ENCODE measurements around the gene ID2. TPM values are rescaled to one million over a fixed set of nuclear protein-coding genes. Genes with fewer than 3 reads are reported as not detected.
A peak's percentile ranks its signal among the peaks of the same experiment; 100 is the strongest.

ID2 gene
- total and polyA plus RNA-seq, 2 of the 13 experiments (the other 11 are each of a cell fraction or from before 2014, with no cell fraction given), result 214 to 719 TPM

- peak; percentile 72 for TF ChIP-seq ZNF770 (CRISPR knock-in tag; IDR thresholded peaks at IDR 0.05)
These were observed 23.6 kb upstream of the ID2 start (continued) for GRCh38 chr2:8658064-8658862.

GRCh38 chr2:8659092-8659734, 22.6 kb upstream of the ID2 start:
- ATAC-seq (peak; percentile 85), DNase-seq (ENCODE audit: low spot score) (peak; percentile 69), FAIRE-seq (peak; percentile 75)
- Histone ChIP-seq H4K20me1 (ENCODE audit: insufficient read depth, low read length) (no peaks in the 10 kb centered on the region), H3K9me3 (ENCODE audit: low read length) (no peaks in the 10 kb centered on the region), H3K9ac (ENCODE audit: insufficient read depth, low read depth, low read length) (0 out of 2 replicates have a peak overlapping the region, but pooled peaks have one; percentile 10), H3K27me3 (ENCODE audit: control insufficient read depth in 1 of 2, insufficient read depth in 2 of 2, low read length in 2 of 2) (no peaks in the 10 kb centered on the region), H3K27ac (ENCODE audit: extremely low read length, insufficient read depth, low read length) (peak overlapping the region; percentile 40), H3K4me1 (ENCODE audit: insufficient read depth, low read length) (peaks cover 87% of the 10 kb centered on the region), H3K4me2 (ENCODE audit: low read depth, low read length) (peak overlapping the region; percentile 61), H3K79me2 (ENCODE audit: insufficient read depth, low read length) (no peaks in the 10 kb centered on the region), H2AFZ (ENCODE audit: low read length) (no peak overlapping the region), H3K36me3 (replicated peaks in 1 of 2; ENCODE audit: control insufficient read depth in 1 of 2, insufficient read depth in 2 of 2, low read length in 2 of 2) (no peaks in the 10 kb centered on the region), H3K4me3 (replicated peaks in 1 of 3; ENCODE audit: insufficient read depth in 1 of 3, low read depth in 2 of 3, low read length in 3 of 3) (peak overlapping the region in 1 of 3 experiments; percentile 27; a peak in 1 of 6 replicates)
- in situ Hi-C loops (cut with HindIII; ENCODE audit: extremely low pct_ligation_motif_present, low pct_unique_long_range_greater_than_20kb), result no loop called here
- POLR2A ChIA-PET, result interaction anchor here (1.0 to 2.7 kb wide), 6 partner anchors 11 to 85 kb away, joined by 3 to 42 read pairs (median 4); partner anchors contain the start of gene ID2
- 3% methylated on average over 7 of the region's 10 CpGs for WGBS (ENCODE audit: low lambda C conversion rate)
- CTCF ChIA-PET (ENCODE audit: low intra/inter-chr PET ratio, low total read pairs), result no interaction called here
- intact Hi-C loops (cut with micrococcal nuclease; ENCODE audit: unreplicated experiment), result loop anchor here (1.0 kb wide), 1 partner anchor 85 kb away; no protein-coding TSS in a partner anchor
- BruUV-seq (replicated peaks), result no TSS peak
- TF ChIP-seq ZNF687 (CRISPR knock-in tag; IDR thresholded peaks at IDR 0.05) (peak; percentile 92), FOXC1 (CRISPR knock-in tag; IDR thresholded peaks at IDR 0.05; ENCODE audit: borderline replicate concordance) (0 out of 2 replicates have a peak, but pooled peaks have one; percentile 20), ZNF510 (CRISPR knock-in tag; IDR thresholded peaks at IDR 0.05; ENCODE audit: low read depth) (peak; percentile 80; the same call in 1 of the 2 replicates), MYC (CRISPR knock-in tag; IDR thresholded peaks at IDR 0.05; ENCODE audit: borderline replicate concordance) (peak; percentile 9; the same call in 1 of the 2 replicates), CEBPB (IDR thresholded peaks at IDR 0.05; ENCODE audit: borderline replicate concordance, low read depth, low read length) (peak; percentile 89), MED1 (CRISPR knock-in tag; IDR thresholded peaks at IDR 0.05) (0 out of 2 replicates have a peak, but pooled peaks have one; percentile 17), ZFX (CRISPR knock-in tag; IDR thresholded peaks at IDR 0.05; ENCODE audit: low read depth) (peak; percentile 93), KLF16 (CRISPR knock-in tag; IDR thresholded peaks at IDR 0.05) (0 out of 4 replicates have a peak, but pooled peaks of 1 of the 2 experiments have one; percentile 14), BRF2 (CRISPR knock-in tag; IDR thresholded peaks at IDR 0.05) (peak; percentile 53; the same call in 1 of the 2 replicates), CBX5 (CRISPR knock-in tag; IDR thresholded peaks at IDR 0.05; ENCODE audit: borderline replicate concordance) (0 out of 2 replicates have a peak, but pooled peaks have one; percentile 22)

Measured in HepG2 (cell line).